ENCODE measurements around the gene NES. TPM values are rescaled to one million over a fixed set of nuclear protein-coding genes. Genes with fewer than 3 reads are reported as not detected.

The NES gene
- total and polyA plus RNA-seq, 2 of the 8 experiments (the other 6 are each of a cell fraction or from before 2014, with no cell fraction given): 13.3 to 135 TPM

DNA sequence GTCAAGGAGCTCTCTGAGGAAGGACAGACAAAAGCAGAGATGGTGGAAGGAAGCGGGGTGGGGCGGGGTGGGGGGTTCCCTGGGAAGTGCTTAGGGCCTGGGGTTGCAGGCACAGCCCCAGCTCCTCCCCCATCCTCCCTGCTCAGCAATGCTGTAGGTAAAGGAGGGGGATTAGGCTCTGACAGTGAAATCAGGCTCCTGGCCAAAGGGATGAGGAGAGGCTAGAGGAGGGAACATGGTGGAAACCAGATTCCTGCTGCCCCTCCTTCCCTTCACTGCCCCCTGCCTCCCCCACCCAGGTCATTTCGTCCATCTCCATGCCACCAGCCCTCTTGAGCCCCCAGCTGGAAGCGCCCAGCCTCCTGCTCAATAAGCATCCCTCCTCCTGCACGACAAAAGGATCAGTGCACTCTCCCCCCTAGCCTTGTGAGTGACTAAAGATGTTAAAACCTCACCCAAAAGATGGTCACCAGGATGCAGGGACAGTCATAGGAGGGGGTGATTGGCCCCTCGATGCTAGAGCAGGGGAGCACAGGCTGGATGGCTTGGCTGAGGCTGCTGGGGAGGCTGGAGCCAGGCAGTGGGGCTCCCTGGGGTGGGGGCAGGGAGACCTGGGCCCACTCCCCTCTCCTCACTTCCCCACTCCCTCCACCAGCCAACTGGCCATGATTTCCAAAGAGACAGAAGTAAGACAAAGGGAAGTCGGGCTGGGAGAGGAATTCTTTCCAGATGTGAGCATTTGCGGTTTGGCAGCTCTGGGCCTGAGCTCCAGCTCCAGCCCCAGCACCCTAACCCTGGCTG lies 30.4 kb upstream of the NES start:
- H2BK15ac ChIP-seq (ENCODE audit: low read length): peak overlapping the region; percentile 88
- peak overlapping the region; percentile 98 for H2BK20ac ChIP-seq (ENCODE audit: low read length)
- peak overlapping the region; percentile 57 for H3K27ac ChIP-seq (ENCODE audit: low read depth, low read length)
- H3K23me2 ChIP-seq (ENCODE audit: low read depth, low read length): peaks cover 31% of the 10 kb centered on the region; the same call in 1 of the 2 replicates
- peak overlapping the region; percentile 77 for H2BK120ac ChIP-seq (replicated peaks; ENCODE audit: low read depth, low read length)
- WGBS, 2 experiments (ENCODE audit: extremely low coverage in 1 of 2, insufficient coverage in 1 of 2, insufficient read length in 1 of 2, insufficient replicate concordance in 2 of 2, low coverage in 1 of 2, low lambda C conversion rate in 2 of 2, missing lambda C conversion rate in 1 of 2): 9% methylated on average over 6 of the region's 8 CpGs; no CpG with 5 or more reads in 1 of the 2 experiments
- H3K56ac ChIP-seq (replicated peaks; ENCODE audit: insufficient read length, low read depth, low read length): peak overlapping the region; percentile 28
- no peak for TF ChIP-seq PHF8 (conservative IDR thresholded peaks at IDR 0.05; ENCODE audit: low read depth, low read length)
- peak; percentile 30; the same call in 1 of the 2 replicates for TF ChIP-seq MAX (IDR thresholded peaks at IDR 0.05)
- TF ChIP-seq SP1 (IDR thresholded peaks at IDR 0.05; ENCODE audit: low read depth, low read length): peak; percentile 46; the same call in 1 of the 2 replicates
- H3K4me1 ChIP-seq (replicated peaks in 1 of 4; ENCODE audit: control insufficient read depth in 3 of 4, insufficient read depth in 4 of 4, low read length in 3 of 4): peaks cover 30 to 68% (median 48%) of the 10 kb centered on the region in 4 experiments
- peaks cover 0 to 19% (median 8%) of the 10 kb centered on the region in 4 experiments; a peak in 4 of 7 replicates for H3K27me3 ChIP-seq (replicated peaks in 1 of 4; ENCODE audit: control insufficient read depth in 3 of 4, extremely low read depth in 1 of 4, insufficient read depth in 3 of 4, low read length in 3 of 4)
- H3K79me1 ChIP-seq (ENCODE audit: low read depth, low read length): no peaks in the 10 kb centered on the region
- POLR2A ChIA-PET (ENCODE audit: partially characterized antibody): interaction anchor here (0.6 to 16.9 kb wide), 25 partner anchors 8 to 219 kb away, joined by 3 to 530 read pairs (median 7); partner anchors contain the start of genes ISG20L2, METTL25B, MRPL24 and NES
- H4K8ac ChIP-seq (ENCODE audit: extremely low read depth, insufficient read depth, low read length): peak overlapping the region; percentile 91; the same call in 1 of the 2 replicates
- peak overlapping the region in 2 of 4 experiments; percentile 31 to 46; a peak in 3 of 7 replicates for H3K9ac ChIP-seq (replicated peaks in 1 of 4; ENCODE audit: extremely low read depth in 1 of 4, low read depth in 3 of 4, low read length in 3 of 4)
- H3K14ac ChIP-seq (ENCODE audit: insufficient read length): peak overlapping the region; percentile 68
- peak overlapping the region; percentile 98 for H3K4ac ChIP-seq (replicated peaks; ENCODE audit: insufficient read length, low read depth, low read length)
- H3K23ac ChIP-seq (ENCODE audit: insufficient read length): no peak overlapping the region
- no peaks in the 10 kb centered on the region for H3K9me3 ChIP-seq (ENCODE audit: insufficient read depth in 2 of 2, low read depth in 1 of 2, low read length in 1 of 2)
- H4K91ac ChIP-seq (replicated peaks; ENCODE audit: insufficient read length, low read length): peak overlapping the region; percentile 99
- peak overlapping the region; percentile 99 for H2BK12ac ChIP-seq (ENCODE audit: low read depth, low read length)
- H3K79me2 ChIP-seq (ENCODE audit: control insufficient read depth in 1 of 2, insufficient read depth in 2 of 2, low read length in 2 of 2): peaks cover 7 to 24% of the 10 kb centered on the region in 2 experiments; a peak in 2 of 4 replicates
- no peak overlapping the region for H2AK5ac ChIP-seq (ENCODE audit: low read depth, low read length)
- peaks cover 4 to 10% of the 10 kb centered on the region in 2 experiments for H4K20me1 ChIP-seq (replicated peaks in 1 of 2; ENCODE audit: control insufficient read depth in 1 of 2, insufficient read depth in 2 of 2, low read length in 2 of 2)
- CTCF ChIA-PET (ENCODE audit: partially characterized antibody): interaction anchor here (1.0 to 66.0 kb wide), 12 partner anchors 2 to 183 kb away, joined by 3 to 4284 read pairs (median 14); partner anchors contain the start of genes BCAN, CRABP2, INSRR and ISG20L2
- no peak overlapping the region for H2AFZ ChIP-seq (ENCODE audit: low read length)
- FAIRE-seq (peak; percentile 45), DNase-seq (ENCODE audit: low read depth in 1 of 2, low spot score in 2 of 2) (peak in 1 of 2 experiments; percentile 72)
- peaks cover 0 to 3% (median 0%) of the 10 kb centered on the region in 4 experiments; a peak in 1 of 8 replicates for H3K36me3 ChIP-seq (ENCODE audit: control insufficient read depth in 2 of 4, insufficient read depth in 4 of 4, low read length in 3 of 4)
- peak overlapping the region; percentile 77 to 94 for H3K4me2 ChIP-seq (ENCODE audit: insufficient read depth in 1 of 2, low read depth in 2 of 2, low read length in 2 of 2)
- peak overlapping the region; percentile 93 for H4K5ac ChIP-seq (ENCODE audit: insufficient read length, low read depth, low read length)
- H3K18ac ChIP-seq (ENCODE audit: extremely low read depth, low read length): peak overlapping the region; percentile 96
- H3K4me3 ChIP-seq (ENCODE audit: extremely low read depth in 1 of 4, insufficient read depth in 2 of 4, low read depth in 3 of 4, low read length in 4 of 4): peak overlapping the region; percentile 50 to 80 (median 70)
- peak overlapping the region; percentile 99 for H2BK5ac ChIP-seq (ENCODE audit: low read depth, low read length)
